Neuronal stem cell (in vitro differentiated cells): ENCODE measurements around the gene TMEM121.
"Not testable (repeated sequence)": the region's sequence is repeated elsewhere in the genome, so short reads cannot be mapped to it uniquely, and the experiment has no call there.

Experiments
- DNase-seq: peaks from one replicate; pipeline ENCODE4 v3.0.0-alpha.2; 2013; ENCODE audit warnings: low spot score
- H2AFZ ChIP-seq: one replicate; pipeline ENCODE4 v1.6.1; 2013; ENCODE audit warnings: mild to moderate bottlenecking, low read length, inconsistent platforms
- H2AK5ac ChIP-seq: 2 replicates; pipeline ENCODE4 v1.6.1; 2013; ENCODE audit warnings: low read depth, mild to moderate bottlenecking, inconsistent platforms, low read length, moderate library complexity, mixed read lengths
- H2BK120ac ChIP-seq: 2 replicates; pipeline ENCODE4 v1.6.1; 2013; ENCODE audit warnings: low read depth, mild to moderate bottlenecking, inconsistent platforms, low read length, moderate library complexity, mixed read lengths
- H2BK12ac ChIP-seq: one replicate; pipeline ENCODE4 v1.6.1; 2013; ENCODE audit warnings: low read length, inconsistent platforms
- H2BK15ac ChIP-seq: 2 replicates; pipeline ENCODE4 v1.6.1; 2013; ENCODE audit warnings: mild to moderate bottlenecking, low read length, inconsistent platforms, mixed read lengths
- H2BK5ac ChIP-seq: one replicate; pipeline ENCODE4 v1.6.1; 2013; ENCODE audit warnings: inconsistent platforms, mild to moderate bottlenecking, low read length, moderate library complexity
- H3K14ac ChIP-seq: one replicate; pipeline ENCODE4 v1.6.1; 2013; ENCODE audit warnings: low read length, inconsistent platforms
- H3K18ac ChIP-seq: 2 replicates; pipeline ENCODE4 v1.6.1; 2013; ENCODE audit warnings: low read length, inconsistent platforms
- H3K23ac ChIP-seq: 2 replicates; pipeline ENCODE4 v1.6.1; 2013; ENCODE audit warnings: low read depth, mild to moderate bottlenecking, mixed read lengths, low read length, inconsistent platforms; ENCODE audit not compliant: poor library complexity
- H3K27ac ChIP-seq: replicated peaks from 3 replicates; pipeline ENCODE4 v1.5.1; 2013; ENCODE audit warnings: low read length, inconsistent platforms
- H3K27me3 ChIP-seq, 3 experiments: 2 replicates each; pipeline ENCODE4 v1.6.1; 2013; ENCODE audit warnings: low read length in 3 of 3, mild to moderate bottlenecking in 2 of 3, inconsistent platforms in 1 of 3, low read depth in 1 of 3, mixed read lengths in 1 of 3, moderate library complexity in 1 of 3; ENCODE audit not compliant: control insufficient read depth in 3 of 3, insufficient read depth in 3 of 3
- H3K36me3 ChIP-seq, 2 donors: replicated peaks in 1 of 2; 2 replicates each; pipeline ENCODE4 v1.6.1; 2013; ENCODE audit warnings: low read length in 2 of 2; ENCODE audit not compliant: control insufficient read depth in 2 of 2, insufficient read depth in 2 of 2
- H3K4ac ChIP-seq: 2 replicates; pipeline ENCODE4 v1.6.1; 2013; ENCODE audit warnings: inconsistent platforms, mild to moderate bottlenecking, low read length, moderate library complexity
- H3K4me1 ChIP-seq, 2 donors: 1 replicate in 1 of 2; 2 replicates in 1 of 2; pipeline ENCODE4 v1.6.1; 2013; ENCODE audit warnings: low read length in 2 of 2, low read depth in 1 of 2; ENCODE audit not compliant: control insufficient read depth in 2 of 2, insufficient read depth in 1 of 2
- H3K4me2 ChIP-seq: one replicate; pipeline ENCODE4 v1.6.1; 2013; ENCODE audit warnings: mild to moderate bottlenecking, low read length, inconsistent platforms; ENCODE audit not compliant: insufficient read depth, poor library complexity, severe bottlenecking
- H3K4me3 ChIP-seq, 2 donors: 2 replicates each; pipeline ENCODE4 v1.5.1; 2013; ENCODE audit warnings: low read length in 2 of 2, mild to moderate bottlenecking in 2 of 2, inconsistent platforms in 1 of 2, moderate library complexity in 1 of 2
- H3K79me1 ChIP-seq: one replicate; pipeline ENCODE4 v1.6.1; 2013; ENCODE audit warnings: low read depth, mild to moderate bottlenecking, inconsistent platforms, low read length, moderate library complexity
- H3K9ac ChIP-seq: one replicate; pipeline ENCODE4 v1.6.1; 2013; ENCODE audit warnings: mild to moderate bottlenecking, low read depth, low read length, inconsistent platforms; ENCODE audit not compliant: poor library complexity
- H3K9me3 ChIP-seq, 2 donors: replicated peaks in 1 of 2; 2 replicates each; pipeline versions ENCODE3 to v1.6.1; 2013; ENCODE audit warnings: low read length in 2 of 2, mild to moderate bottlenecking in 2 of 2, inconsistent platforms in 1 of 2, low read depth in 1 of 2, mixed read lengths in 1 of 2, moderate library complexity in 1 of 2; ENCODE audit not compliant: control insufficient read depth in 2 of 2, insufficient read depth in 1 of 2
- H4K8ac ChIP-seq: one replicate; pipeline ENCODE4 v1.6.1; 2013; ENCODE audit warnings: low read depth, mild to moderate bottlenecking, inconsistent platforms, low read length, moderate library complexity
- H4K91ac ChIP-seq: one replicate; pipeline ENCODE4 v1.6.1; 2013; ENCODE audit warnings: low read length, low read depth, mild to moderate bottlenecking, inconsistent platforms; ENCODE audit not compliant: poor library complexity
- WGBS, 2 donors: extraction: QIAGEN DNeasy Blood & Tissue Kit; methylation state at CpG; one replicate each; pipeline ENCODE4 v1.1.7; 2013; ENCODE audit warnings: missing lambda C conversion rate in 2 of 2, mixed read lengths in 1 of 2; ENCODE audit not compliant: insufficient read length in 2 of 2, insufficient replicate concordance in 1 of 2; ENCODE audit errors: extremely low coverage in 2 of 2; 5-methylcytosine and 5-hydroxymethylcytosine counted together

TMEM121 gene

GRCh38 chr14:105574411-105574810 lies 48.0 kb downstream of the TMEM121 start:
- not testable (repeated sequence) for H4K8ac ChIP-seq, H3K79me1 ChIP-seq, H3K4me1 ChIP-seq, H3K27me3 ChIP-seq, H3K18ac ChIP-seq, H3K23ac ChIP-seq, H2BK12ac ChIP-seq, H4K91ac ChIP-seq, H3K4ac ChIP-seq, H3K14ac ChIP-seq, H3K9ac ChIP-seq, H3K4me2 ChIP-seq, H3K27ac ChIP-seq, H3K36me3 ChIP-seq, H3K4me3 ChIP-seq, H2AFZ ChIP-seq, H2BK120ac ChIP-seq, H2AK5ac ChIP-seq, H2BK15ac ChIP-seq, DNase-seq, H2BK5ac ChIP-seq
- no CpG with 5 or more reads among the region's 17 CpGs for WGBS, 2 donors
- H3K9me3 ChIP-seq: peaks cover 0 to 18% of the 10 kb centered on the region in 2 donors

GRCh38 chr14:105575016-105575700 lies 48.8 kb downstream of the TMEM121 start:
- H3K4me2 ChIP-seq, H2AFZ ChIP-seq, H3K36me3 ChIP-seq, H4K91ac ChIP-seq, H3K23ac ChIP-seq, H2AK5ac ChIP-seq, H3K4me3 ChIP-seq, H3K79me1 ChIP-seq, H3K18ac ChIP-seq, H3K14ac ChIP-seq, H3K27me3 ChIP-seq, H2BK12ac ChIP-seq, DNase-seq, H2BK5ac ChIP-seq, H3K9ac ChIP-seq, H2BK15ac ChIP-seq, H4K8ac ChIP-seq, H3K4me1 ChIP-seq, H3K4ac ChIP-seq, H3K27ac ChIP-seq, H2BK120ac ChIP-seq: not testable (repeated sequence)
- peaks cover 0 to 10% of the 10 kb centered on the region in 2 donors for H3K9me3 ChIP-seq
- WGBS, 2 donors: no CpG with 5 or more reads among the region's 17 CpGs

- no CpG with 5 or more reads among the region's 2 CpGs for WGBS, 2 donors
- Histone ChIP-seq H4K91ac (no peak overlapping the region), H2BK12ac (no peak overlapping the region), H3K4me2 (no peak overlapping the region), H2BK120ac (no peak overlapping the region), H3K27me3 (no peaks in the 10 kb centered on the region), H3K9me3 (peaks cover 0 to 7% of the 10 kb centered on the region in 2 donors), H3K79me1 (no peaks in the 10 kb centered on the region), H2AFZ (no peak overlapping the region), H3K9ac (no peak overlapping the region), H3K4ac (no peak overlapping the region), H3K27ac (no peak overlapping the region), H3K4me3 (no peak overlapping the region), H3K14ac (no peak overlapping the region), H2AK5ac (no peak overlapping the region), H3K23ac (no peak overlapping the region), H2BK15ac (no peak overlapping the region), H3K18ac (no peak overlapping the region), H4K8ac (no peak overlapping the region), H2BK5ac (no peak overlapping the region), H3K4me1 (no peaks in the 10 kb centered on the region), H3K36me3 (no peaks in the 10 kb centered on the region)
- no peak for DNase-seq
Measured at GRCh38 chr14:105576525-105577088, 50.2 kb downstream of the TMEM121 start.

GRCh38 chr14:105577314-105577861 lies 51.0 kb downstream of the TMEM121 start:
- H2BK15ac ChIP-seq: no peak overlapping the region
- no peak overlapping the region for H2BK120ac ChIP-seq
- no peak overlapping the region for H3K4me2 ChIP-seq
- no peak overlapping the region for H3K18ac ChIP-seq
- H3K14ac ChIP-seq: no peak overlapping the region
- H3K9ac ChIP-seq: no peak overlapping the region
- no peak overlapping the region for H4K91ac ChIP-seq
- no peak overlapping the region for H2AFZ ChIP-seq
- no peak overlapping the region for H3K27ac ChIP-seq
- no peak overlapping the region for H4K8ac ChIP-seq
- no CpG with 5 or more reads among the region's 14 CpGs for WGBS, 2 donors
- H3K4me1 ChIP-seq: no peaks in the 10 kb centered on the region
- no peak overlapping the region for H3K4ac ChIP-seq
- no peaks in the 10 kb centered on the region for H3K79me1 ChIP-seq
- no peaks in the 10 kb centered on the region for H3K36me3 ChIP-seq
- no peak for DNase-seq
- H2BK12ac ChIP-seq: no peak overlapping the region
- H3K27me3 ChIP-seq: no peaks in the 10 kb centered on the region
- H2AK5ac ChIP-seq: no peak overlapping the region
- no peak overlapping the region for H2BK5ac ChIP-seq
- H3K23ac ChIP-seq: no peak overlapping the region
- H3K4me3 ChIP-seq: no peak overlapping the region
- H3K9me3 ChIP-seq: peaks cover 0 to 7% of the 10 kb centered on the region in 2 donors
